ENCODE measurements around the gene CTXND1. TPM values are rescaled to one million over a fixed set of nuclear protein-coding genes. Genes with fewer than 3 reads are reported as not detected.
"Not testable (repeated sequence)": the region's sequence is repeated elsewhere in the genome, so short reads cannot be mapped to it uniquely, and the experiment has no call there.

The CTXND1 gene
- total RNA-seq (ENCODE audit: low replicate concordance), result 1.1 and 2.7 TPM in 2 replicates
- long read RNA-seq, partial matches to known transcripts, result 0 of 2 reads
- long read RNA-seq, other reads (novel, unspliced or antisense), result 2 of 2 reads

GRCh38 chr15:80252121-80252518 is at the start of gene CTXND1:
Gene CTXND1 (minus strand): TSS chr15:80252213. CDS start chr15:80201949, 50,264 bp downstream.
- TF ChIP-seq CTCF (conservative IDR thresholded peaks at IDR 0.05), result no peak
- Mint-ChIP-seq H3K36me3 (no peaks in the 10 kb centered on the region), H3K9me3 (no peaks in the 10 kb centered on the region), H3K4me1 (ENCODE audit: unreplicated experiment) (peaks cover 15% of the 10 kb centered on the region), H3K4me3 (peak within 1 kb of the TSS; percentile 88), H3K27ac (no peak within 1 kb of the TSS), H3K27me3 (peaks cover 91% of the 10 kb centered on the region)
- DNase-seq (ENCODE audit: extremely low spot score, unreplicated experiment), result no peak

DNA sequence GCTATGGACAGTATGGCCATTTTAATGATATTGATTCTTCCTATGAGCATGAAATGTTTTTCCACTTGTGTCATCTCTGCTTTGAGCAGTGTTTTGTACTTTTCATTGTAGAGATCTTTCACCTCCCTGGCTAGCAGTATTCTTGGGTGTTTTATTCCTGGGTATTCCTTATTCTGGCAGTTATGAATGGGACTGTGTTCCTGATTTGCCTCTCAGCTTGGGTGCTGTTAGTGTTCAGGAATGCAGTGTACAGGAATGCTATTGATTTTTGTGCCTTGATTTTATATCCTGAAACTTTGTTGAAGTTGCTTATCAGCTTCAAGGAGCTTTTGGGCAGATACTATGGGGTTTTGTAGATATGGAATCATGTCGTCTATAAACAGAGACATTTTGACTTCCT is 49.5 kb upstream of the CTXND1 start:
- no peak for TF ChIP-seq CTCF (conservative IDR thresholded peaks at IDR 0.05)
- no peaks in the 10 kb centered on the region for H3K9me3 Mint-ChIP-seq
- H3K27me3 Mint-ChIP-seq, result peaks cover 20% of the 10 kb centered on the region
- no peak for DNase-seq (ENCODE audit: extremely low spot score, unreplicated experiment)
- H3K36me3 Mint-ChIP-seq, result no peaks in the 10 kb centered on the region
- H3K27ac Mint-ChIP-seq, result no peak overlapping the region
- no peak overlapping the region for H3K4me3 Mint-ChIP-seq
- no peaks in the 10 kb centered on the region for H3K4me1 Mint-ChIP-seq (ENCODE audit: unreplicated experiment)

DNA sequence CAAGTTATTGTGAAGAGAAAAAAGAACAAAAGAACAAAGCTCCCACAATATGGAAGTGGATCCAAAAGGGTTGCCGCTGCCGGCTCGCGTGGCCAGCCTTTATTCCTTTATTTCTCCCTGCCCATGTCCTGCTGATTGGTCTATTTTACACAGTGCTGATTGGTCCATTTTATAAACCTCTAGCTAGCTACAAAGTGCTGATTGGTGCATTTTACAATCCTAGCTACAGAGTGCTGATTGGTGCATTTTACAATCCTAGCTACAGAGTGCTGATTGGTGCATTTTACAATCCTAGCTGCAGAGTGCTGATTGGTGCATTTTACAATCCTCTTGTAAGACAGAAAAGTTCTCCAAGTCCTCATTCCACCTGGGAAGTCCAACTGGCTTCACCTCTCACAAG is 43.8 kb upstream of the CTXND1 start:
- H3K36me3 Mint-ChIP-seq; H3K9me3 Mint-ChIP-seq; H3K27ac Mint-ChIP-seq; H3K4me1 Mint-ChIP-seq (ENCODE audit: unreplicated experiment); H3K4me3 Mint-ChIP-seq; DNase-seq (ENCODE audit: extremely low spot score, unreplicated experiment): not testable (repeated sequence)
- H3K27me3 Mint-ChIP-seq, result peaks cover 18% of the 10 kb centered on the region

DNA sequence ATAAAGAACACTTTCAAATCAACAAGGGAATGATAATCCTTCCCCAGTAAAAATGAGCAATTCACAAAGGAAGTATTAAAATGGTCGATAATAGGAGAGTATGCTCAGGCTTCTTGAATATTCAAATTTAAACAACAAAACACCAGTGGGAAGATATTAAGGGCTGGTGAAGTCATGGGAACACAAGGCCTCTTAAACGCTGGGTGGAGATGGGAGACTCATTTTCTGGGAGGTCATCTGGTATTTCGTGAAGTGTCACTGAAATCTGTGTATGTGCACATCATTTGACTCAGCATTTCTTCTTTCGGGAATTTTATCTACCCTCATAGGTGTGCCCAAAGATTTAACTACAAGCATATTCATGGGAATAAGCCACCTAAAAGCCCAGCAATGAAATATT is 40.1 kb upstream of the CTXND1 start:
- no peak for TF ChIP-seq CTCF (conservative IDR thresholded peaks at IDR 0.05)
- no peak overlapping the region for H3K4me3 Mint-ChIP-seq
- no peaks in the 10 kb centered on the region for H3K9me3 Mint-ChIP-seq
- H3K27ac Mint-ChIP-seq, result no peak overlapping the region
- no peak for DNase-seq (ENCODE audit: extremely low spot score, unreplicated experiment)
- H3K4me1 Mint-ChIP-seq (ENCODE audit: unreplicated experiment), result peaks cover 4% of the 10 kb centered on the region
- no peaks in the 10 kb centered on the region for H3K36me3 Mint-ChIP-seq
- peaks cover 8% of the 10 kb centered on the region for H3K27me3 Mint-ChIP-seq

DNA sequence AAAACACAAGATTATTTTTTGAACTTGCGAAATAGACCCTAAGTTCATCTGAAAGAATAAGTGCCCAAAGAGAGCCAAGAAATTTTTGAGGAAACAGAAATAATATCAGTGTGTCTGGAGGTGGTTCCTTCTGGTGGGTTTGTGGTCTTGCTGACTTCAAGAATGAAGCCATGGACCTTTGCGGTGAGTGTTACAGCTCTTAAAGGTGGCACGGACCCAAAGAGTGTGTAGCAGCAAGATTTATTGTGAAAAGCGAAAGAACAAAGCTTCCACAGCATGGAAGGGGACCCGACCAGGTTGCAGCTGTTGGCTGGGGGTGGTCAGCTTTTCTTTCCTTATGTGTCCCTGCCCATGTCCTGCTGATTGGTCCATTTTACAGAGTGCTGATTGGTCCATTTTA is 38.9 kb upstream of the CTXND1 start:
- DNase-seq (ENCODE audit: extremely low spot score, unreplicated experiment); H3K27me3 Mint-ChIP-seq; H3K4me3 Mint-ChIP-seq; H3K9me3 Mint-ChIP-seq; H3K27ac Mint-ChIP-seq; H3K4me1 Mint-ChIP-seq (ENCODE audit: unreplicated experiment); H3K36me3 Mint-ChIP-seq: not testable (repeated sequence)

GRCh38 chr15:80289528-80290495 is 37.8 kb upstream of the CTXND1 start:
- Mint-ChIP-seq H3K27ac (no peak overlapping the region), H3K9me3 (no peaks in the 10 kb centered on the region), H3K4me1 (ENCODE audit: unreplicated experiment) (peaks cover 4% of the 10 kb centered on the region), H3K27me3 (peaks cover 9% of the 10 kb centered on the region), H3K36me3 (no peaks in the 10 kb centered on the region), H3K4me3 (no peak overlapping the region)
- no peak for TF ChIP-seq CTCF (conservative IDR thresholded peaks at IDR 0.05)
- no peak for DNase-seq (ENCODE audit: extremely low spot score, unreplicated experiment)

Data from type B pancreatic cell (in vitro differentiated cells).